ENCODE results near the gene SURF1. TPM values are rescaled to one million over a fixed set of nuclear protein-coding genes. Genes with fewer than 3 reads are reported as not detected.

The SURF1 gene
- total RNA-seq, 4 donors from 2014 or later, result 14.2 to 66.1 (median 50.2) TPM

Small RNA genes within 50 kb of the gene (small RNA-seq; reads per million reads assigned to genes)
- gene RF00019 (0 reads per million in 4 donors), gene SNORD24 (0 reads per million in 4 donors), gene SNORD36A (0 reads per million in 4 donors), gene SNORD36B (0 reads per million in 4 donors), gene SNORD36C (0 reads per million in 4 donors)

Other genes starting within 250 kb of the SURF1 start
- gene RALGDS, start 235.2 kb downstream of the SURF1 start, total RNA-seq, result 100 to 1,000 TPM in 1 of 4 donors, 10 to 100 TPM in 3; 50.5 to 233 (median 58.2) TPM
- 10 to 100 TPM in 3 of 4 donors, 1 to 10 TPM in 1; 4.1 to 15.7 (median 11.8) TPM for gene GBGT1, start 192.6 kb downstream of the SURF1 start, total RNA-seq
- gene OBP2B, start 147.2 kb downstream of the SURF1 start, total RNA-seq, result not detected
- gene ABO, start 81.3 kb downstream of the SURF1 start, total RNA-seq, result 100 to 1,000 TPM in 3 of 4 donors, 10 to 100 TPM in 1; 77.4 to 199 (median 141) TPM
- gene SURF6, start 20.3 kb downstream of the SURF1 start, total RNA-seq, result 10 to 100 TPM; 18.1 to 61.3 (median 22.5) TPM
- 10 to 100 TPM; 21.5 to 50.5 (median 25.4) TPM for gene MED22, start 8.4 kb downstream of the SURF1 start, total RNA-seq
- gene RPL7A, start 8.3 kb downstream of the SURF1 start, total RNA-seq, result 1,000 to 10,000 TPM in 2 of 4 donors, 100 to 1,000 TPM in 2; 725 to 1,490 (median 1,034) TPM
- 10 to 100 TPM in 3 of 4 donors, 1 to 10 TPM in 1; 3.7 to 21.4 (median 17.9) TPM for gene SURF2, start 63 bp upstream of the SURF1 start, total RNA-seq
- 100 to 1,000 TPM in 3 of 4 donors, 10 to 100 TPM in 1; 89.4 to 205 (median 147) TPM for gene SURF4, start 19.6 kb upstream of the SURF1 start, total RNA-seq
- gene STKLD1, start 19.9 kb upstream of the SURF1 start, total RNA-seq, result 1 to 10 TPM in 1 of 4 donors, under 1 TPM in 1, not detected in 2; 0.68 to 1.5 TPM
- 10 to 100 TPM; 12.1 to 21.9 (median 16.0) TPM for gene REXO4, start 61.5 kb upstream of the SURF1 start, total RNA-seq
- 10 to 100 TPM in 2 of 4 donors, 1 to 10 TPM in 2; 2.6 to 12.7 (median 7.2) TPM for gene ADAMTS13, start 65.9 kb upstream of the SURF1 start, total RNA-seq
- gene CACFD1, start 103.5 kb upstream of the SURF1 start, total RNA-seq, result 100 to 1,000 TPM in 1 of 4 donors, 10 to 100 TPM in 3; 44.6 to 153 (median 80.0) TPM
- 10 to 100 TPM in 1 of 4 donors, 1 to 10 TPM in 2, under 1 TPM in 1; 0.96 to 20.1 (median 3.4) TPM for gene SLC2A6, start 122.6 kb upstream of the SURF1 start, total RNA-seq
- gene MYMK, start 168.5 kb upstream of the SURF1 start, total RNA-seq, result not detected
- 1 to 10 TPM in 2 of 4 donors, under 1 TPM in 2; 0.64 to 2.4 (median 1.5) TPM for gene ADAMTSL2, start 178.2 kb upstream of the SURF1 start, total RNA-seq